ENCODE measurements around the gene MYRF. TPM values are rescaled to one million over a fixed set of nuclear protein-coding genes. Genes with fewer than 3 reads are reported as not detected.

The MYRF gene
- total RNA-seq, 1 donor from 2014 or later, result 1.9 TPM

GRCh38 chr11:61726775-61727174 is 25.7 kb upstream of the MYRF start:
- Mint-ChIP-seq H3K36me3 (peaks cover 5% of the 10 kb centered on the region), H3K4me1 (peaks cover 5% of the 10 kb centered on the region), H3K27me3 (ENCODE audit: insufficient read depth, low read depth) (peaks cover 4% of the 10 kb centered on the region), H3K27ac (peak overlapping the region; percentile 63), H3K4me3 (no peak overlapping the region), H3K9me3 (no peaks in the 10 kb centered on the region)
- Histone ChIP-seq H3K4me2 (no peak overlapping the region), H3K36me3 (no peaks in the 10 kb centered on the region), H3K4me3 (no peak overlapping the region), H4K20me1 (ENCODE audit: low read depth) (no peaks in the 10 kb centered on the region), H3K79me2 (ENCODE audit: low read depth) (no peaks in the 10 kb centered on the region), H3K27me3 (no peaks in the 10 kb centered on the region), H2AFZ (replicated peaks) (no peak overlapping the region), H3K27ac (no peak overlapping the region), H3K9me3 (ENCODE audit: low read depth) (no peaks in the 10 kb centered on the region), H3K4me1 (no peaks in the 10 kb centered on the region), H3F3A (ENCODE audit: low read depth) (no peaks in the 10 kb centered on the region), H3K9ac (no peak overlapping the region)
- no peak for DNase-seq (ENCODE audit: low spot score)
- TF ChIP-seq EZH2 (IDR thresholded peaks at IDR 0.05) (no peak), EZH2phosphoT487 (IDR thresholded peaks at IDR 0.05) (no peak), CTCF (IDR thresholded peaks at IDR 0.05) (no peak)

GRCh38 chr11:61727401-61727811 is 25.0 kb upstream of the MYRF start:
- Histone ChIP-seq H3K4me2 (no peak overlapping the region), H3K79me2 (ENCODE audit: low read depth) (no peaks in the 10 kb centered on the region), H3K27me3 (no peaks in the 10 kb centered on the region), H3K9ac (no peak overlapping the region), H3K27ac (no peak overlapping the region), H2AFZ (replicated peaks) (no peak overlapping the region), H3K4me1 (no peaks in the 10 kb centered on the region), H3K36me3 (no peaks in the 10 kb centered on the region), H3F3A (ENCODE audit: low read depth) (no peaks in the 10 kb centered on the region), H3K9me3 (ENCODE audit: low read depth) (no peaks in the 10 kb centered on the region), H4K20me1 (ENCODE audit: low read depth) (no peaks in the 10 kb centered on the region), H3K4me3 (no peak overlapping the region)
- H3K4me1 Mint-ChIP-seq, result peaks cover 5% of the 10 kb centered on the region
- H3K27me3 Mint-ChIP-seq (ENCODE audit: insufficient read depth, low read depth), result no peaks in the 10 kb centered on the region
- no peak overlapping the region for H3K4me3 Mint-ChIP-seq
- peak overlapping the region; percentile 63 for H3K27ac Mint-ChIP-seq
- DNase-seq (ENCODE audit: low spot score), result no peak
- H3K9me3 Mint-ChIP-seq, result no peaks in the 10 kb centered on the region
- peaks cover 5% of the 10 kb centered on the region for H3K36me3 Mint-ChIP-seq
- TF ChIP-seq CTCF (IDR thresholded peaks at IDR 0.05) (no peak), EZH2phosphoT487 (IDR thresholded peaks at IDR 0.05) (no peak), EZH2 (IDR thresholded peaks at IDR 0.05) (no peak)

- no peak for TF ChIP-seq EZH2 (IDR thresholded peaks at IDR 0.05)
- no peak for TF ChIP-seq EZH2phosphoT487 (IDR thresholded peaks at IDR 0.05)
- TF ChIP-seq CTCF (IDR thresholded peaks at IDR 0.05), result no peak
- Histone ChIP-seq H3K9me3 (ENCODE audit: low read depth) (no peaks in the 10 kb centered on the region), H4K20me1 (ENCODE audit: low read depth) (peaks cover 5% of the 10 kb centered on the region), H3K4me3 (no peak overlapping the region), H3K4me1 (no peaks in the 10 kb centered on the region), H3K36me3 (no peaks in the 10 kb centered on the region), H3K27ac (no peak overlapping the region), H3K27me3 (no peaks in the 10 kb centered on the region), H2AFZ (replicated peaks) (no peak overlapping the region), H3K9ac (no peak overlapping the region), H3K79me2 (ENCODE audit: low read depth) (no peaks in the 10 kb centered on the region), H3K4me2 (no peak overlapping the region), H3F3A (ENCODE audit: low read depth) (no peaks in the 10 kb centered on the region)
- Mint-ChIP-seq H3K36me3 (peaks cover 5% of the 10 kb centered on the region), H3K4me3 (no peak overlapping the region), H3K9me3 (no peaks in the 10 kb centered on the region), H3K27me3 (ENCODE audit: insufficient read depth, low read depth) (peaks cover under 1% of the 10 kb centered on the region), H3K4me1 (peaks cover 6% of the 10 kb centered on the region), H3K27ac (no peak overlapping the region)
- DNase-seq (ENCODE audit: low spot score), result no peak
These were observed 24.1 kb upstream of the MYRF start for GRCh38 chr11:61728066-61728939.

Data from neural progenitor cell (in vitro differentiated cells).